ENCODE data around the gene SCARB2.
"Not testable (repeated sequence)": the region's sequence is repeated elsewhere in the genome, so short reads cannot be mapped to it uniquely, and the experiment has no call there.

The SCARB2 gene

DNA sequence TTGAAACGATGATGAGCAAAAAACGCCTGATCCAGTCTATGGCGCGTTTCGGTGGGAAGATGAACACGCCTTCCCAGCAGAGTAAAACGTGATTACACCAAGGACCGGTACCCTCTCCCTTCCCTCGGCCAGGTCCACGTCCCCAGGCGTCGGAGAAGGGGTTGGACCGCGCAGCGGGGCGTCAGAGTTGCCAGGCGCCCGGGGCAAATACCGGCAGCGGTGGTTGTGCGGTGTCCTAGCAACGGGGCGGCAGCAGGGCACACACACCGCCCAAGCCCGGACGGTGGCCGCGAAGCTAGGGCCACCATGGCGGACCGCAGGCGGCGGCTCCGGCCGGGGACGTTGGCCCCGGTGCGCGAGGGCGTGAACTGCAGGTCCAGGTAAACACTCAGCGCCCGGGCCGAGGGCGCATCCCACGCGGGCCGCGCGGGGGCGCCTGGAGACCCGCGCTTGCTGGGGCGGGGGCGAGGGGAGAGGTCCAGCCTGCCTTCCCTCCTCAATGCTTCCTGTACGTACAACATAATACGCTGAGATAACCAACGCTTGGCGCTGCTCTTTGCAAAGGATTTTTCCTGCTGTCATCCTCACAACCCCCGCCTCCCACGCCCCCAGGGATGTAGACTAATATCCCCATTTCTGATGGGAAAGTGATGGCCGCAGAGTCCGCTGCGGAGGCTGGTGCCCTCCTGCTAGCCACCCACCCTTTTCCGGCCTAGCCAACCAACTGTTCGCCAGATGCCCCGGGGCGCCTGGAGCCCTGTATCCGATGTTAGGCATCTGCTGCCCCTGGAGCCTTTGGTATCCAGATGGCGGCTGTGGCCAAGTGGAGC, 38.0 kb upstream of the SCARB2 start, which contains the start of gene FAM47E:
TSS of gene FAM47E (plus strand) at position 281 of the 830 bp plus-strand sequence. CDS start at position 307, 26 bp downstream.
- TF ChIP-seq, protein P1, sequence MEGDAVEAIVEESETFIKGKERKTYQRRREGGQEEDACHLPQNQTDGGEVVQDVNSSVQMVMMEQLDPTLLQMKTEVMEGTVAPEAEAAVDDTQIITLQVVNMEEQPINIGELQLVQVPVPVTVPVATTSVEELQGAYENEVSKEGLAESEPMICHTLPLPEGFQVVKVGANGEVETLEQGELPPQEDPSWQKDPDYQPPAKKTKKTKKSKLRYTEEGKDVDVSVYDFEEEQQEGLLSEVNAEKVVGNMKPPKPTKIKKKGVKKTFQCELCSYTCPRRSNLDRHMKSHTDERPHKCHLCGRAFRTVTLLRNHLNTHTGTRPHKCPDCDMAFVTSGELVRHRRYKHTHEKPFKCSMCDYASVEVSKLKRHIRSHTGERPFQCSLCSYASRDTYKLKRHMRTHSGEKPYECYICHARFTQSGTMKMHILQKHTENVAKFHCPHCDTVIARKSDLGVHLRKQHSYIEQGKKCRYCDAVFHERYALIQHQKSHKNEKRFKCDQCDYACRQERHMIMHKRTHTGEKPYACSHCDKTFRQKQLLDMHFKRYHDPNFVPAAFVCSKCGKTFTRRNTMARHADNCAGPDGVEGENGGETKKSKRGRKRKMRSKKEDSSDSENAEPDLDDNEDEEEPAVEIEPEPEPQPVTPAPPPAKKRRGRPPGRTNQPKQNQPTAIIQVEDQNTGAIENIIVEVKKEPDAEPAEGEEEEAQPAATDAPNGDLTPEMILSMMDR (IDR thresholded peaks at IDR 0.05; ENCODE audit: low read depth, low read length, missing control alignments): peak; percentile 43
- no peak within 1 kb of the TSS for H3K4me3 ChIP-seq (ENCODE audit: low read depth, low read length)
- DNase-seq (ENCODE audit: low read depth): no peak

DNA sequence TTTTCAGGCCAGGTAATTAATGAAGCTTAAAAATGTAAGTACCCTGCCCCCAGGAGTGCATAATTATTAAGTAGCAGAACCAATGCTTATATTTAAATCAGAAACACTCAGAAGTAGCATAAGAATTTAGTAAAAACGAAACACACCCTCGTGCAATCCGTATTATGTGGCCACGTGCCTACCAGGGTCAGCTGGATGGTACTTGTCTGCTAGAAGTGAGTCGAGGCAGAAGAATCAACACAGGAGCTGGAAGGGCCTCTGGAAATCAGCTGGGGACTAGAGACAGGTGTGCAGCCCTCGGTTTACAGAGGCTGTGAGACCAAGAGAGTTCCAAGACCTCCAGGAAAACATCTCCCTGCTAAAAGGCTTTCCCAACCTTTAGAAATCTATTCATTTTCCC, 37.3 kb upstream of the SCARB2 start:
- no peak for DNase-seq (ENCODE audit: low read depth)
- TF ChIP-seq, protein P1 (IDR thresholded peaks at IDR 0.05; ENCODE audit: low read depth, low read length, missing control alignments): no peak
- H3K4me3 ChIP-seq (ENCODE audit: low read depth, low read length): no peak overlapping the region

DNA sequence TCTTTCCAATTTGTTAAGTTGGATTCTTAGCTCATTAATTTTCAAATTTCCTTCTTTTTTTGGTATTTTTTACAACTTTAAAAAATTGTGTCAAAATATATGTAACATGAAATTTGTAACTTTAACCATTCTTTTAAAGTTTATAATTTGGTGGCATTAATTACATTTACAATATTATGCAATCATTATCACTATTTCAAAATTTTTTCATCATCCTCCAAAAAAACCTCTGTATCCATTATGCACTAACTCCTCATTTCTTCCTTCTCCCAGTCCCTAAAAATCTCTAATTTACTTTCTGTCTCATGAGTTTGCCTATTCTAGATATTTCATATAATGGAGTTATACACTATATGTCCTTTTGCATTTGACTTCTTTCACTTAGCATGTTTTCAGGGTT, 33.2 kb upstream of the SCARB2 start:
- DNase-seq (ENCODE audit: low read depth): no peak
- H3K4me3 ChIP-seq (ENCODE audit: low read depth, low read length): no peak overlapping the region
- TF ChIP-seq, protein P1 (IDR thresholded peaks at IDR 0.05; ENCODE audit: low read depth, low read length, missing control alignments): no peak

DNA sequence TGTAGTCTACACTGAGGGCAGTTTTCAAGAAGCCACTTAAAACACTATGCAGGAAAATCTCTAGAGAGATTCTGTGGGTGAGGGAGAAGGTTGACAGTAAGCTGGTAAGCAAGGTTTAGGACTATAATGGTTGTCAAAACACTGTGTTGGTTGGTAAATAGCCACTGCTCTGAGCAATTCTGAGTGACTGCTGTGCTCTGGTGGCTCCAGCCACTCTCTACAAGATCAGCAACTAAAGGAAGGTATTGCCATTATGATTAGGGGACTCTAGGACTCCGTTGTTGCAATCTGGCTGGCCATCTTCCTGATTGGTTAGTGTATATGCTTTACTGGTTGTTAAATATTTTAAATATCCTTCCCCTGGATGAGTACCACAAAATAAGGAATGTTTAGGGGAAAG, 32.4 kb upstream of the SCARB2 start:
- no peak overlapping the region for H3K4me3 ChIP-seq (ENCODE audit: low read depth, low read length)
- no peak for DNase-seq (ENCODE audit: low read depth)
- TF ChIP-seq, protein P1 (IDR thresholded peaks at IDR 0.05; ENCODE audit: low read depth, low read length, missing control alignments): peak; percentile 28

DNA sequence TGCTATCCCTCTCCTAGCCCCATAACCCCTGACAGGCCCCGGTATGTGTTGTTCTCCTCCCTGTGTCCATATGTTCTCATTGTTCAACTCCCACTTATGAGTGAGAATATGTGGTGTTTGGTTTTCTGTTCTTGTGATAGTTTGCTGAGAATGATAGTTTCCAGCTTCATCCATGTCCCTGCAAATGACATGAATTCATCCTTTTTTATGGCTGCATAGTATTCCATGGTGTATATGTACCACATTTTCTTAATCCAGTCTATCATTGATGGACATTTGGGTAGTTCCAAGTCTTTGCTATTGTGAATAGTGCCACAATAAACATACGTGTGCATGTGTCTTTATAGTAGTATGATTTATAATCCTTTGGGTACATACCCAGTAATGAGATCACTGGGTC, 30.3 kb upstream of the SCARB2 start:
- not testable (repeated sequence) for H3K4me3 ChIP-seq (ENCODE audit: low read depth, low read length); DNase-seq (ENCODE audit: low read depth)

DNA sequence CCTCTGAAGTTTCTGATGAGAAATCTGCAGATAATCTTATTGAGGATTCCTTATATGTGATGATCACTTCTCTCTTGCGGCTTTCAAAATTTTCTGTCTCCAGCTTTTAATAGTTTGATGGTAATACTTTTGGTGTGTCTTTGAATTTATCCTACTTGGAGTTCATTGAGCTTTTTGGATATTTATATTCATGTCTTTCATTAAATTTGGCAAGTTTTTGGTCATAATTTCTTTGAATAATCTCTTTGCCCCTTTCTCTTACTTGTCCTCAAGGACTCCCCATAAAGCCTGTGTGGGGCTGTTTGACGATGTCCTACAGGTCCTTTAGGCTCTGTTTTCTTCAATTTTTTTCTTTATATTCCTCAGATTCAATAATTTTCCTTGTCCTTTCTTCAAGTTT, 26.6 kb upstream of the SCARB2 start:
- no peak for DNase-seq (ENCODE audit: low read depth)
- TF ChIP-seq, protein P1 (IDR thresholded peaks at IDR 0.05; ENCODE audit: low read depth, low read length, missing control alignments): no peak
- no peak overlapping the region for H3K4me3 ChIP-seq (ENCODE audit: low read depth, low read length)

DNA sequence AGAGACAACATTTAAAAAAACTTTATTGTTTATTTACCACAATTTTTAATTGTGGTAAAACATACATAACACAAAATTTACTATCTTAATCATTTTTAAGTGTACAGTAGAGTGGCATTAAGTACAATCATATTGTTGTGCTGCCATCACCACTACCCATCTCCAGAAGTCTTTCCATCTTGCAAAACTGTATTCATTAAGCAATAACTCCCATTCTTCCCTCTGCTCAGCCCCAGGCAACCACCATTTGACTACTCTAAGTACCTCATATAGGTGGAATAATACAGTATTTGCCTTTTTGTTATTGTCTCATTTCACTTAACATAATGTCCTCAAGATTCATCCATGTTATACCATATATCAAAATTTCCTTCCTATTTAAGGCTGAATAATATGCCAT, 25.1 kb upstream of the SCARB2 start:
- TF ChIP-seq, protein P1 (IDR thresholded peaks at IDR 0.05; ENCODE audit: low read depth, low read length, missing control alignments): no peak
- no peak overlapping the region for H3K4me3 ChIP-seq (ENCODE audit: low read depth, low read length)
- DNase-seq (ENCODE audit: low read depth): no peak
